WERI-Rb-1 (cell line): ENCODE results near the gene LAMP5.

ENCODE experiments used
- DNase-seq: peaks from one replicate; pipeline ENCODE4 v3.0.0-alpha.2; 2020
- H3K27ac ChIP-seq: fragments of 250-450 bp; sonication (Bioruptor Pico); 2 replicates; pipeline ENCODE4 v1.5.1; 2020; ENCODE audit warnings: mild to moderate bottlenecking, moderate library complexity
- H3K27me3 ChIP-seq: fragments of 250-450 bp; sonication (Bioruptor Pico); 2 replicates; pipeline ENCODE4 v1.5.1; 2021; ENCODE audit warnings: mild to moderate bottlenecking, low read depth, moderate library complexity; ENCODE audit not compliant: insufficient read depth, severe bottlenecking
- H3K36me3 ChIP-seq: fragments of 250-450 bp; sonication (Bioruptor Pico); 2 replicates; pipeline ENCODE4 v1.5.1; 2020; ENCODE audit warnings: mild to moderate bottlenecking, moderate library complexity
- H3K4me3 ChIP-seq: 2 replicates; pipeline ENCODE4 v1.5.1; 2011; ENCODE audit warnings: low read depth, mild to moderate bottlenecking, control low read depth, low read length
- H3K9me3 ChIP-seq: fragments of 250-450 bp; sonication (Bioruptor Pico); 2 replicates; pipeline ENCODE4 v1.5.1; 2021; ENCODE audit warnings: mild to moderate bottlenecking, moderate library complexity; ENCODE audit not compliant: severe bottlenecking
- CTCF ChIP-seq: IDR thresholded peaks from 2 replicates; pipeline ENCODE4 v1.5.1; 2011; ENCODE audit warnings: low read depth, mild to moderate bottlenecking, control low read depth, inconsistent platforms, low read length

LAMP5 gene

GRCh38 chr20:9550283-9550682 is 35.9 kb downstream of the LAMP5 start:
- Histone ChIP-seq H3K4me3 (no peak overlapping the region), H3K36me3 (no peaks in the 10 kb centered on the region), H3K27me3 (no peaks in the 10 kb centered on the region)

GRCh38 chr20:9550871-9551270 is 36.5 kb downstream of the LAMP5 start:
- Histone ChIP-seq H3K4me3 (no peak overlapping the region), H3K27ac (no peak overlapping the region), H3K27me3 (no peaks in the 10 kb centered on the region), H3K36me3 (no peaks in the 10 kb centered on the region), H3K9me3 (no peaks in the 10 kb centered on the region)
- no peak for DNase-seq
- no peak for TF ChIP-seq CTCF

More at GRCh38 chr20:9550283-9550682, 35.9 kb downstream of the LAMP5 start:
- no peak for TF ChIP-seq CTCF
- Histone ChIP-seq H3K27ac (no peak overlapping the region), H3K9me3 (no peaks in the 10 kb centered on the region)
- no peak for DNase-seq

GRCh38 chr20:9551808-9552550 is 37.6 kb downstream of the LAMP5 start:
- H3K9me3 ChIP-seq = no peaks in the 10 kb centered on the region
- no peak overlapping the region for H3K4me3 ChIP-seq
- no peak for DNase-seq
- no peaks in the 10 kb centered on the region for H3K36me3 ChIP-seq
- TF ChIP-seq CTCF = no peak
- H3K27ac ChIP-seq = no peak overlapping the region
- no peaks in the 10 kb centered on the region for H3K27me3 ChIP-seq

GRCh38 chr20:9555781-9556180 is 41.4 kb downstream of the LAMP5 start:
- no peaks in the 10 kb centered on the region for H3K36me3 ChIP-seq
- H3K9me3 ChIP-seq = no peaks in the 10 kb centered on the region
- H3K27me3 ChIP-seq = no peaks in the 10 kb centered on the region
- no peak for DNase-seq
- TF ChIP-seq CTCF = no peak
- no peak overlapping the region for H3K4me3 ChIP-seq
- H3K27ac ChIP-seq = no peak overlapping the region

GRCh38 chr20:9557411-9557810 is 43.0 kb downstream of the LAMP5 start:
- Histone ChIP-seq H3K27me3 (no peaks in the 10 kb centered on the region), H3K4me3 (no peak overlapping the region), H3K36me3 (no peaks in the 10 kb centered on the region), H3K27ac (no peak overlapping the region), H3K9me3 (no peaks in the 10 kb centered on the region)
- no peak for TF ChIP-seq CTCF
- no peak for DNase-seq
